Gastroesophageal sphincter (tissue), 3 donors: ENCODE data around the gene CAMK1G.

Source experiments
- POLR2A ChIP-seq, 2 donors: fragments of 450-650 bp; IDR thresholded peaks; one replicate each; pipeline ENCODE4 v1.6.1; 2017; ENCODE audit warnings: antibody characterized with exemption in 2 of 2, mild to moderate bottlenecking in 2 of 2, moderate library complexity in 1 of 2
- TF ChIP-seq, protein P1 (sequence below), 4 experiments: fragments of 200-600 bp in 2 of 4; fragments of 450-650 bp in 2 of 4; sonication (generic) in 1 of 4; IDR thresholded peaks; one replicate each; pipeline ENCODE4 v1.5.1; 2017 to 2019; ENCODE audit warnings: antibody characterized with exemption in 4 of 4, mild to moderate bottlenecking in 2 of 4, moderate library complexity in 2 of 4

- TF ChIP-seq, protein P1, sequence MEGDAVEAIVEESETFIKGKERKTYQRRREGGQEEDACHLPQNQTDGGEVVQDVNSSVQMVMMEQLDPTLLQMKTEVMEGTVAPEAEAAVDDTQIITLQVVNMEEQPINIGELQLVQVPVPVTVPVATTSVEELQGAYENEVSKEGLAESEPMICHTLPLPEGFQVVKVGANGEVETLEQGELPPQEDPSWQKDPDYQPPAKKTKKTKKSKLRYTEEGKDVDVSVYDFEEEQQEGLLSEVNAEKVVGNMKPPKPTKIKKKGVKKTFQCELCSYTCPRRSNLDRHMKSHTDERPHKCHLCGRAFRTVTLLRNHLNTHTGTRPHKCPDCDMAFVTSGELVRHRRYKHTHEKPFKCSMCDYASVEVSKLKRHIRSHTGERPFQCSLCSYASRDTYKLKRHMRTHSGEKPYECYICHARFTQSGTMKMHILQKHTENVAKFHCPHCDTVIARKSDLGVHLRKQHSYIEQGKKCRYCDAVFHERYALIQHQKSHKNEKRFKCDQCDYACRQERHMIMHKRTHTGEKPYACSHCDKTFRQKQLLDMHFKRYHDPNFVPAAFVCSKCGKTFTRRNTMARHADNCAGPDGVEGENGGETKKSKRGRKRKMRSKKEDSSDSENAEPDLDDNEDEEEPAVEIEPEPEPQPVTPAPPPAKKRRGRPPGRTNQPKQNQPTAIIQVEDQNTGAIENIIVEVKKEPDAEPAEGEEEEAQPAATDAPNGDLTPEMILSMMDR (IDR thresholded peaks at IDR 0.05) = no peak
- no peak for TF ChIP-seq POLR2A (IDR thresholded peaks at IDR 0.05)
Observed at GRCh38 chr1:209619696-209620486, 36.4 kb downstream of the CAMK1G start.
